OCI-LY1 (cell line): ENCODE measurements around the gene CORO1C.

ENCODE experiments used
- EZH2 ChIP-seq: fragments of 200-600 bp; sonication (generic), shearing (Covaris generic); IDR thresholded peaks from 2 replicates; pipeline ENCODE4 v1.8.0; 2017; ENCODE audit warnings: borderline replicate concordance, mixed run types, mild to moderate bottlenecking, antibody characterized with exemption, low read length, moderate library complexity, mixed read lengths
- TF ChIP-seq, protein P1 (sequence below): fragments of 200-600 bp; sonication (generic), shearing (Covaris generic); IDR thresholded peaks from 2 replicates; pipeline ENCODE4 v1.5.1; 2017; ENCODE audit warnings: mild to moderate bottlenecking, antibody characterized with exemption, low read length, moderate library complexity, mixed read lengths

DNA sequence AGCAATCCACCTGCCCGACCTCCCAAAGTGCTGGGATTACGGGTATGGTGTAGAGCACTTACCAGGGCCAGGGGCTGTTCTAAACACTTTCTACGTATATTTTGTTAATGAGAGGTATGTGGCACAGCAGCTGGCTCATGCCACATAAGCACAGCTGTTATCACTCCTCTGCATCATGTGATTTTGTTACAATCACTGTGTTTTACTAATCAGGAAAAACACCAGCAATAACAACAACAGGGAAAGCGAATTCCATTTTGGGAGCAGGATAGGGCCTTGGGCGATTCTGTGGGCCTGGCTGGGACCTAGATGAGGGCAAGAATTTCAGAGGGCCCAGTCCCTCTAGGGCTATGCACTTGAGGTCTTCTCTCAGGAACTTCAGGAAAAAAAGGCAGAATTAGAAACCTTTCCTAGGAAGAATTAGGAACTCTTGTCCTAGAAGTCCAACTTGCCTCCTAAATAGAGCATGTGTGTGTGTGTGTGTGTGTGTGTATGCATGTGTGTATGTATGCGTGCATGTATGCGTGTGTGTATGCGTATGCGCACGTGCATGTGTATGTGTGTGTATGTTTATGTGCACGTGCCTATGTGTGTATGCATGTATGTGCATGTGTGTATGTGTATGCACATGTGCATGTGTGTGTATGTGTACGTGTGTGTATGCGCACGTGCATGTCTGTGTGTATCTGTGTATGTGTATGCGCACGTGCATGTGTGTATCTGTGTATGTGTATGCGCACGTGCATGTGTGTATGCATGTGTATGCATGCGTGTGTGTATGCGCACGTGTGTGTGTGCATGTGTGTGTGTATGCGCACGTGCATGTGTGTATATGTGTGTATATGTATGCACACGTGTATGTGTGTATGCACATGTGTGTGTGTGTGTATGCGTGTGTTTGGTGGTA, 41.8 kb upstream of the CORO1C start:
- TF ChIP-seq, protein P1, sequence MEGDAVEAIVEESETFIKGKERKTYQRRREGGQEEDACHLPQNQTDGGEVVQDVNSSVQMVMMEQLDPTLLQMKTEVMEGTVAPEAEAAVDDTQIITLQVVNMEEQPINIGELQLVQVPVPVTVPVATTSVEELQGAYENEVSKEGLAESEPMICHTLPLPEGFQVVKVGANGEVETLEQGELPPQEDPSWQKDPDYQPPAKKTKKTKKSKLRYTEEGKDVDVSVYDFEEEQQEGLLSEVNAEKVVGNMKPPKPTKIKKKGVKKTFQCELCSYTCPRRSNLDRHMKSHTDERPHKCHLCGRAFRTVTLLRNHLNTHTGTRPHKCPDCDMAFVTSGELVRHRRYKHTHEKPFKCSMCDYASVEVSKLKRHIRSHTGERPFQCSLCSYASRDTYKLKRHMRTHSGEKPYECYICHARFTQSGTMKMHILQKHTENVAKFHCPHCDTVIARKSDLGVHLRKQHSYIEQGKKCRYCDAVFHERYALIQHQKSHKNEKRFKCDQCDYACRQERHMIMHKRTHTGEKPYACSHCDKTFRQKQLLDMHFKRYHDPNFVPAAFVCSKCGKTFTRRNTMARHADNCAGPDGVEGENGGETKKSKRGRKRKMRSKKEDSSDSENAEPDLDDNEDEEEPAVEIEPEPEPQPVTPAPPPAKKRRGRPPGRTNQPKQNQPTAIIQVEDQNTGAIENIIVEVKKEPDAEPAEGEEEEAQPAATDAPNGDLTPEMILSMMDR, result no peak
- TF ChIP-seq EZH2, result no peak
